Anterior cingulate cortex (tissue), 58 donors: ENCODE data around the gene ZSCAN1.

ENCODE experiments used
- DNase-seq, 58 donors: peaks; one replicate each; lab custom pipeline; 2025; lab: John Stamatoyannopoulos, UW

ZSCAN1 gene

DNA sequence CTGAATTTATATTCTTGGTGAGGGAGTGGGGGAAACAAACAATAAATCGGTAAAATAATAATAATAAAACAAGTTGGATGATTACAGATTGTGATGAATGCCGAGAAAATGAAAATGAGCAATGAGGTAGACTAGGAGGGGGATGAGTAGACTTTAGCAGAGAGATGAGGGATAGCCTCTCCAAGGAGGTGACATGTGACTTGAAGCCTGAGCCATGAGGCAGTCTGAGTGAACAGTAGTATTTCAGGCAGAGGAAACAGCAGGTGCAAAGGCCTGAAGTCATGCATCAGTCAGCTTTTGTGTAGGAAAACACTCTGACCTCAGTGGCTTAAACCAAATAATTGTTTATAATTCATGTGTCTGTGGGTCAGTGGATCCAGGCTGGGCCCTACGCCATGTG is 29.9 kb downstream of the ZSCAN1 start:
- no peak for DNase-seq

DNA sequence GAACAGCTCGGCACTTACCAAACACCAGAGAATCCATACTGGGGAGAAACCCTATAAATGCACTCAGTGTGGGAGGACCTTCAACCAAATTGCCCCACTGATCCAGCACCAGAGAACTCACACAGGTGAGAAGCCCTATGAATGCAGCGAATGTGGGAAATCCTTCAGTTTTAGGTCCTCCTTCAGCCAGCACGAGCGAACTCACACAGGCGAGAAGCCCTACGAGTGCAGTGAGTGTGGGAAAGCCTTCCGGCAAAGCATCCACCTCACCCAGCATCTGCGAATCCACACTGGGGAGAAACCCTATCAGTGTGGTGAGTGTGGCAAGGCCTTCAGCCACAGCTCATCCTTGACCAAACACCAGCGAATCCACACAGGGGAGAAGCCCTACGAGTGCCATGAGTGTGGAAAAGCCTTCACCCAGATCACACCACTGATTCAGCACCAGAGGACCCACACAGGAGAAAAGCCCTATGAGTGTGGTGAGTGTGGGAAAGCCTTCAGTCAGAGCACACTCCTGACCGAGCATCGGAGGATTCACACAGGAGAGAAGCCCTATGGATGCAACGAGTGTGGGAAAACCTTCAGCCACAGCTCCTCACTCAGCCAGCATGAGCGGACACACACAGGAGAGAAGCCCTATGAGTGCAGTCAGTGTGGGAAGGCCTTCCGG is 33.6 kb downstream of the ZSCAN1 start:
- DNase-seq: no peak

DNA sequence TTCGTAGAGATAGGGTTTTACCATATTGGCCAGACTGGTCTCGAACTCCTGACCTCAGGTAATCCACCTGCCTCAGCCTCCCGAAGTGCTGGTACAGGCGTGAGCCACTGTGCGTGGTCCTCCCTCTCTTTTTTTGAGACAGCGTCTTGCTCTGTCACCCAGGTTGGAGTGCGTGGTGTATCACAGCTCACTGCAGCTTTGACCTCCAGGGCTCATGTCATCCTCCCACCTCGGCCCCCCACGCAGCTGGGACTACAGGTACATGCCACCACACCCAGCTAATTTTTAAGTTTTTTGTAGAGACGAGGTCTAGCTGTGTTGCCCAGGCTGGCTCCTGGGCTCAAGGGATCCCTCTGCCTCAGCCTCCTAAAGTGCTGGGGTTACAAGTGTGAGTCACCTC is 46.0 kb downstream of the ZSCAN1 start:
- DNase-seq: no peak

DNA sequence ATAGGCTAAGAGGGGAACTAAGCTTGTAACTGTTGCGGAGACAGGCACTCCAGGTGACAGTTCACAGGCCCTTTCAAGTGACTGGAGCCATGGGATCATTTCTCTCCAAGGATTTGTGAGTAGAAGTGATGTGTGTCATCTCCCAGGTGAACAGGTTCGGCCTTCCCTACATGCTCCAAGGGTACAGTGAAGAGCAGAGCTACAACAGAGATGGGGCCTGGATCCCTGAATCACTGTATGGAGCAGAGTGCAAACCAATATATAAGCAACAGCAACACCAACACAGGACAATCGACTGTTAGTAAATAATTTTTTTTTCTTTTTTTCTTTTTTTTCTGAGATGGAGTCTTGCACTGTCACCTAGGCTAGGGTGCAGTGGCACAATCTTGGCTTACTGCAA is 49.2 kb downstream of the ZSCAN1 start:
- DNase-seq: no peak

DNA sequence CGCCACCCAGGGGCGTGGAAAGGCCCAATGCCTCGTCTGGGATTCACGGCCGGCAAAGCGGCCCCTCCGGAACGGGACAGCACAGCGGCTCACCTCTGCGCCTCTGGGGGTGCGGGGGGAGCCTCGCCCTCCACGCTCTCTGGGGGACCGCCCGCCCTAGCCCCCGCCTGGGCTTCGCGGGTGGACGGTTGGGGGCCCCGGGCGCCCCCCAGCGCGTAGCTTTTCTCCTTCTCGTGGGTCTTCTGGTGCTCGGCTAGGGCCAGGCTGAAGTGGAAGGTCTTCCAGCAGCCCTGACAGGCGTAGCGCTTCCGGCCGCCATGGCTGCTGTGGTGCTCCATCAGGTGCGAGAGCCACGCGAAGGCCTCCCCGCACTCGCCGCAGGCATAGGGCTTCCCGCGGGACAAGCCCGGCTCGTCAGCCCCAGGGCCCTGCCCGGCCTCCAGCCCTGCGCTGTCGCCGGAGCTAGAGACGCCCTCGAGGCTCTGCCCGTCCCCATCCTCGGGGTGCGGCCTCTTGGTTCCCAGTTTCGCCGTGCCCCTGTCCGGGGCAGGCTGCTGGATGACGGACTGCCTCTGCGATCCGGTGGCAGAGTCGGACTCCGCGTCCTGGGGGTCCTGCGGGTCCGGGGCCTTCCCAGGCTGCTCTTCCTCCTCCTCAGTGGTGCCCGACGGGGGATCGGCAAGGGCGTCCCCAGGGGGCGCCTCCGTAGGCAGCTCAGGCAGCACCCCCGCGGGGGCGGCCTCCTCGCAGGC is 50.9 kb downstream of the ZSCAN1 start:
- DNase-seq: no peak

DNA sequence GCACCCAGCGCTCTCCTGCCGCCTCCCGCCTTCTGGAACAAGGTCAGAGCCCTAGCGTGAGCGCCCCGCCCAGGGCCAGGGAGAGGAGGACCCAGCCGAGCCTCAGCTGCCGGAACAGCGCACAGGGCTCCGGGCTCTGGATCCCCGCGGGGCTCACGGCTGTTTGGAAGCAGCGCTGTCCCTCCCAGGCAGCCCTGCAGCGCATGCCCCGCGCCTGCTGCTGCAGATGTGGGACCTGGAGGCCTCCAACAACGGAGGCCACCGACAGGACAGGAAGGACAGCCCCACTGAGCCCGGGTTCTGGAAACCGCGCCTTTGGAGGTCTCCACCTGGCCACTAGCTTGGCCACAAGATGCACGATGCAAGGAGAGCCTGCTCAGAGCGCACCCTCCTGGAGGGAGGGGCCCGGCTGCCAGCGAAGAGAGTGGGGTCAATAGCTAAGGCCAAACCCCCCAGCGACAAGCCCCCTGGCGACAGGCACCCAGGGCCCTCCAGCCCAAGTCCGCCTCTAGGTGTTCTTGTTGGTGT is 51.6 kb downstream of the ZSCAN1 start:
- DNase-seq: no peak

DNA sequence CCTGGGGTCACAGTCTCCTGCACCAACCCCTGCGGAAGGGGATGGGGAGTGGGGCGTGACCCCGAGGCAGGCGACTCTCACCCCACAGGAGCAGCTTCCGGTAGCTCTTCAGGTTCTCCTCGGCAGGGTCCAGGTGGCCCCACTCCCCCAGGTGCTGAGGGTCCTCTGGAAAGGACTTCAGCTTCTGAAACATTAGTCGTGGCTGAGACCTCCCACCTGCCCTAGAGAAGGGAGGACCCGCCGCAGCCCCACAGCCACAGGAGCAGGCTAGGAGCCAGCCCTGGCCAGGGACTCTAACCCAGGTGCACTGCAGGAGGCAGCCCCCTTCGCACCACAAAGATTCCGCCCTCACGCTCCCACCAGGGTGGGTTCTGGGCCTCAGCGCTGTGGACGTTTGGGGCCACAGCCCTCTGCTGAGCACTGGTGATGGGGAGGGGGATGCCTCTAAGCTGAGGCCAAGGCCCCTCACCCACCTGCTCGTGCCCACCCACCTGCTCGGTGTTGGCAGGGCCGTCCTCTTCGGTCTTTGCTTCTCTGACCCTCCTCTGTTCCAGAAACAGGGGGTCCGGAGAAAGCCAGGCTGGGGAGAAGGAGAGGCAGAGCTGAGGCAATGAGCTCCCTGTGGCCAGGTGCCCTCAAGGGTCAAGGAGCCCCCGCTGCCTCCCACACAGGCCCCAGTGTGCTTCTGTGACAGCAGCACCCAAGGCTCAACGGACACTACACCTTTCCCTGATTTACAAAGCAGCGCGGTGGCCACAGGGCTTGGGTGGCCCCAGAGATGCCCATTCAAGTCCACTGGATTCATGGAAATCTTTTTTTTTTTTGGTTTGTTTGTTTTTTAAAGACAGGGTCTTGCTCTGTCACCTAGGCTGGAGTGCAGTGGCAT is 53.2 kb downstream of the ZSCAN1 start:
- no peak for DNase-seq

DNA sequence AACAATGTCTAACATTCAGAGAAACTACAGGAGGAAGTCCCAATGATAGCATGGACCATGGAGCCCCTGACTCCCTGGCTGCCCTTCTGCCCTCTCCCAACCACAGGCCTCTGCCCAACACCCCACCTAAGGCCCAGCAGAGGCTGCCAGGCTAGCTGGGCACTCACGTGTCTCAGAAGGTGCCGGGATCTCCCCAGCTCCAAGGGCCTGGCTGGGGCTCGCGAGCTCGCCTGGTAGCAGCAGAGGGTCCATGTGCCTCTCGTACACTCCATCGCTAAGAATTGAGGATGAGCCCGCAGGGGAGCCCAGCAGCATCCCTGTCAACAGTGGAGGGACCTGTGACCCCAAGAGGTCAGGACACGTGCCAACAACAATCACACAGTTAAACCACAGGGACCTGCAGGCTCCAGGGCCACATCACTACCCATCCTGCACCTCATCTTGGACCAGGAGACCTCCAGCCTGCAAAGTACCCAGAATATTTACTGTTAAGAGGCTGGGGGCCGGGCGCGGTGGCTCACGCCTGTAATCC is 54.8 kb downstream of the ZSCAN1 start:
- no peak for DNase-seq

DNA sequence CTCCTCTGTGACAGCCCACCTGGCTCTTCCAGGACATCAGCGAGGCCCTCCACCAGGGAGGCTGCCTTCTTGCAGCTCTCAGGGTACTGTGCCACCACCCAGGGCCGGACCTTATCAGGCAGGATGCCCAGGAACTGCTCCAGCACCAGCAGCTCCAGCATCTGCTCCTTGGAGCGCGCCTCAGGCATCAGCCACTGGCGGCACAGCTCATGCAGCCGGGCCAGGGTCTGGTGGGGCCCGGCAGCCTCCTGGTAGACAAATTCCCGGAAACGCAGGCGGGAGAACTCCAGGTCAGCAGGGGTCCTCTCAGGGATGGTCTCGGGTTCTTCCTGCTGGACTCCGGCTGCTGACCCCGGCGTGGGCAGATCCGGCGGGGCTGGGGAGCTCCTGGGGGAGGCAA is 56.0 kb downstream of the ZSCAN1 start:
- DNase-seq: no peak

DNA sequence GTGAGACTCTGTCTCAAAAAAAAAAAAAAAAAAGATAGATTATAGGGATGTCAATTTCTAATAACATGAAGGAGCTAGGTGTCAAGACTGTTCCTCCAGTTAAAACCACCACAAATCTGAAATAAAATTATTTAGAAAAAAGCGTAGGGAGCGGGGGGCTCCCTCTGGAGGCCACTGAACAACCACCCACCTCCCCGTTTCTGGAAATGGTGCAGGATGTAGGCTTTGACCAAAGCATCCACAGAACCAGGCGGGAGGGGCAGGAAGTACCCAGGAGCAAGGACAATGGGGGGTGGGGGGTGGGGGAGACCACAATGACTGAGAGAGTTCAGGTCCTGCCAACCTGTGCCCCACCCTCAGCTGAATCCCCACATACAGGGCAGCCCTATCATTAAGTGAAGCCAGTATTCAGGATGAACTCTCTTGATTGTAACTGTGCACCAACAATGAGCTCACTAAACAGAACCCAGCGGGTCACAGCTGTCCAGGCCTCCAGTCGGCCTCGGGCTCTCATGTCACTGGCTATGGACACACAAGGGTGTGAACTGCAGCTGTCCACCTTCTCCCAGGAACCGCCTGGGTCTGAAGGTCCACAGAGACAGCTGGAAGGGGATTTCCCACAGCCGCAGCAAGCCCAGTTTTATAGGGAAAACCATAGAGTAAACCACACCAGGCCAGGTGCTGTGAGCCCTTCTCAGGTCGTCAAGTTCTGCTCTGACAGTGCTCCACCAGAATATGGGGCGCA is 57.6 kb downstream of the ZSCAN1 start:
- DNase-seq: no peak

DNA sequence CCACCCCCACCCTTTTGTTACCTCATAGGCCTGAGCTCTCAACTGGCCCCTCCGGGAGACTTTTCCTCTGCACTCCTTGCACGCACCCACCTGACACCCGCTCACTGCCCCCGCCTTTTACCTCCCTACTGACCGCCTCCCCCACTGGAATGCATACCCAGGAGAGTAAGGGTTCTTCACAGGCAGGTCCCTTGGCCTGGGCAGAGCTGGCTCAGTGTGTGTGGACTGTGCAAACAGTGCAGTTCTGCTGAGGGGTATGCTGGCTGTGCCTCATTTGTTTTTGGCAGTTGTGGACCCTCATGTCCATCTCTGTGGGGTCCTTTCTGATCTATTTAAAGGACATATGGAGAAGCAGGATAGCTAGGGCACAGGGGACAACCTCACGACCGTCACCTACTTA is 59.2 kb downstream of the ZSCAN1 start:
- no peak for DNase-seq

DNA sequence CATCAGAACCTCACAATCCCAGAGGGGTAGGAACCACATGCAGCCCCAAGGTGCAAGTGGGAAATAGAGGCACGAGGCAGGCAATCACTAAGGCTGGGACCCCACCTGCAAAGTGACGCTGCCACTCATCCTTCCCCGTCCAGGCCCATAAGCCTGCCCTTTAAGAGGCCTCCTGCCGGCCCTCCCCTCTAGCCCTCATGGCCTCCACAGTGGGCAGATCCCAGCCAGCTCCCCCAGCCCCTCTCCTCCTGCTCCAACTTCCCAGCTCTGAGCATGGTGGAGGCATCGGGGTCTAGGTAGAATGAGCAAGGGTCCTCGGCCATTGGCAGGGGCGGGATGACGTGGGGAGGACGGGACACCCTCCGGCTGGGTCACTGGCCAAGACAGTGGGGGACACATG is 61.5 kb downstream of the ZSCAN1 start:
- DNase-seq: no peak

DNA sequence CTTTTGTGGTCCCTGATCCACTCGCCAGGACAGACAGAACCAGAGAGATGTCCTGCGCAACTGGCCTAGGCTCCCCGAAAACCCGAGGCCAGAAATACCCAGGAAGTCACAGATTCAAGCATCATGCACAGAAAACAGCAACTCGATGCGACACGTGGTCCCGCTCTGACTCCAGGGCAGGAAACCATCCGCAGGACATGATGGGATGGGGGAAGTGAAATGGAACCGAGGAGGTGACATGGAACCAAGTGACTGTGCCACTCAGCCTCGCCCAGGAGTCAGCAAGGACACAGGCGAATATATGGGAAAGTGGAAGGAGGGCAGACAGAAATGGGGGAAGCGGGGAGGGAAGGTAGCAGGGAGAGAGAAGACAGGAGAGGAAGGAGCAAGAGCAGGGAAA is 63.1 kb downstream of the ZSCAN1 start:
- no peak for DNase-seq

DNA sequence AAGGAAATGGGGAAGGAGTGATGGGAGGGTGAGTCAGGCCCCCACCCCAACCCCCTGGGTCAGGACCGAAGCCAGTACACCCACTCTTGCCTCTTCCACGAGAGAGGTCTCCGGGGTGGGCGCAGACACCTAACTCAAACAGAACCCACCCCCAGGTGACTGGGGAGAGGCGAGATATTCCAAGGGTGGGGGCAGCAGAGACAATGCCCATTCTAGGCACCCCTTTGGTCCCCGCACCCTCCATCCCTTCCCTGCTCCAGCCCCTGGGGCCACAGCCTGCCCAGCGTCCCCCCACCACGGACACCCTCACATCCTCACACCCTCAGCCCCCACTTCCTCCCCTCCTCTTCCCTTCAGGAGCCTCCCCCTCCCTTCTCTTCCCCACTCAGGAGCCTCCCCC is 63.5 kb downstream of the ZSCAN1 start:
- DNase-seq: peak in 2 of 58 donors; percentile 0 to 32

DNA sequence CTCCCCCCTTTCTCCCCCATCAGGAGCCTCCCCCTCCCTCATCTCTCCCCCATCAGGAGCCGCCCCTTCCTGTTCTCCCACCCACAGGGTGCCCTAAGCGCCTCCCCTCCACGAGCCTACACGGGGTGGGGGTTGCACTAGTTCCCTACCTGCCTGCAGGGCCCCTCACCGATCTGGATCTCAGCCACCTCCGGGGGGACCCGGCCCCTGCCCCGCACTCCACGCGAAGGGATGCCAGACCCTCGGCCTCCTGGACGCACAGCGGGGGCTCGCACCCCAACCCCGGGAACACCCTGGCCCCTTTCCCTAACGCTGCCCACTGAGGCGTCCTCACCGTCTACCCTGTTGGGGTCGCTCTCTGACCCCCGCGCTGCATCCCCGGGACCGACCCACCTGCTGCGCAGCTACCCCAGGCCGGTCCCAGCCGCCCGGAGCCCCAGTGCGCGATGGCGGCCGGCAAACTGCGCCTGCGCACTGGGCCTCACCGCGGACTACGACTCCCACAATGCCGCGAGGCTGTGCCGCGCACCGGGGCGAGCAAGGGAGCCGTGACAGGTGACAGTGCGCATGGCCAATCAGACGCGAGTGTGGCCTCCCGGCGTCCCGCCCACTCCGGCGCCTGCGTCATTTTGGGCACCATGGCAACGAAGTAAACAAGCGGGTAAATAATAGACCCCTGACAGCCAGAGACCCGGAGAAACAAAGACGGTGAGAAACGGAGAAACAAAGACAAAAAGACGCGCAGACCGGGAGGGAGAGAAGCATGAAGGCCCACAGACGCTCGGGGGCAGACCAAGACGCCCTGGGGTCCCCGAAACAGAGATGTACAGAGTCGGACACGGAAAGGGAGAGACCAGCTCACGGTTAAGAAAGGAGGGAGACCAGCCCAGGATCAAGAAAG is 64.2 kb downstream of the ZSCAN1 start, which contains the start of gene ZSCAN18:
Gene ZSCAN18 (minus strand): TSS at position 451 of the 901 bp plus-strand sequence. CDS start 7,964 bp downstream, outside the sequence.
- peak; percentile 67 to 99 (median 95) for DNase-seq

DNA sequence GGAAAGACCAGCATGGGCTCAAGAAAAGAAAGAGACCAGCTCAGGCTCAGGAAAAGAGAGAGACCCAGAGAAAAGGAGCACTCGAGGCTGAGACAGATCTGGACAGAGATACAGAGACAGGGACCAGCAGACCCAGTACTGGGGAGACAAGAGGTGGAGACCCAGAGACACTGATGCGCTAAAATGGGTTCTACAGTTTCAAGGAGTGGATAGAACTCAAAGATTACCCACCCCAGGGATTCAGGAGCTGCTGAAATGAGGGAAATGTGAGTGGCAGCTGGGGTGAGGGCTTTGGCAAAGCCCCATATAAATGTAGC is 64.8 kb downstream of the ZSCAN1 start:
- DNase-seq: no peak
